HG03432 (cell line): ENCODE measurements around the gene RAB4B.
A peak's percentile ranks its signal among the peaks of the same experiment; 100 is the strongest.
"Not testable (repeated sequence)": the region's sequence is repeated elsewhere in the genome, so short reads cannot be mapped to it uniquely, and the experiment has no call there.

Experiments
- ATAC-seq: cut with Tn5 transposase; IDR thresholded peaks from one replicate; pipeline ENCODE4 v1.9.1; 2021; ENCODE audit warnings: mild to moderate bottlenecking, moderate library complexity; ENCODE audit not compliant: unreplicated experiment

Gene RAB4B

GRCh38 chr19:40776932-40777644 lies 959 bp upstream of the RAB4B start:
- peak; percentile 61 for ATAC-seq

GRCh38 chr19:40777645-40777936 lies 456 bp upstream of the RAB4B start:
- no peak for ATAC-seq

GRCh38 chr19:40778706-40779284 lies 748 bp downstream of the RAB4B start:
- ATAC-seq: no peak

GRCh38 chr19:40780582-40780981 lies 2.5 kb downstream of the RAB4B start:
- ATAC-seq: no peak

- ATAC-seq: no peak
Measured at GRCh38 chr19:40781140-40781539, 3.1 kb downstream of the RAB4B start.

- no peak for ATAC-seq
Measured at GRCh38 chr19:40783711-40784110, 5.7 kb downstream of the RAB4B start.

- not testable (repeated sequence) for ATAC-seq
Measured at GRCh38 chr19:40784146-40784545, 6.1 kb downstream of the RAB4B start.

- ATAC-seq: no peak
Measured at GRCh38 chr19:40785526-40785925, 7.5 kb downstream of the RAB4B start.

GRCh38 chr19:40786060-40787037 lies 8.3 kb downstream of the RAB4B start:
- ATAC-seq: no peak

GRCh38 chr19:40791349-40791748 lies 13.3 kb downstream of the RAB4B start:
- ATAC-seq: no peak

GRCh38 chr19:40791996-40792395 lies 13.9 kb downstream of the RAB4B start:
- ATAC-seq: no peak

- no peak for ATAC-seq
Measured at GRCh38 chr19:40797166-40797962, 19.3 kb downstream of the RAB4B start.

GRCh38 chr19:40797963-40798682 lies 20.1 kb downstream of the RAB4B start:
- ATAC-seq: peak; percentile 24

- ATAC-seq: peak; percentile 77
Measured at GRCh38 chr19:40798683-40799557, 20.9 kb downstream of the RAB4B start, which contains the start of gene EGLN2. Gene EGLN2 (plus strand): TSS chr19:40799191. CDS start chr19:40800573, 1,382 bp downstream.

- no peak for ATAC-seq
Measured at GRCh38 chr19:40799558-40800338, 21.7 kb downstream of the RAB4B start.

- ATAC-seq: no peak
Measured at GRCh38 chr19:40800339-40800996, 22.4 kb downstream of the RAB4B start.

GRCh38 chr19:40800997-40801377 lies 22.9 kb downstream of the RAB4B start:
- no peak for ATAC-seq
